T-cell (primary cell): ENCODE measurements around the gene VWA5A. TPM values are rescaled to one million over a fixed set of nuclear protein-coding genes. Genes with fewer than 3 reads are reported as not detected.

Experiments
- ATAC-seq, 4 experiments: fragments of 200-7000 bp in 3 of 4; fragments of 150-1000 bp in 1 of 4; cut with Tn5 transposase; replicated peaks in 1 of 4; 1 replicate in 3 of 4; 2 replicates in 1 of 4; pipeline ENCODE4 v1.10.0; 2021; ENCODE audit warnings: moderate library complexity in 3 of 4, mild to moderate bottlenecking in 2 of 4, moderate number of reproducible peaks in 1 of 4
- CTCF ChIA-PET, 2 donors: fragments of 300-600 bp; sonication (Branson Sonifier 250); formaldehyde crosslinking; loops; one replicate each; lab custom pipeline; 2022; ENCODE audit warnings: antibody characterized with exemption in 2 of 2; lab: Charles Lee
- POLR2A ChIA-PET, 2 donors: fragments of 300-600 bp; sonication (Branson Sonifier 250); formaldehyde crosslinking; loops; one replicate each; lab custom pipeline; 2022; ENCODE audit warnings: antibody characterized with exemption in 2 of 2; lab: Charles Lee
- DNase-seq, 35 experiments: peaks; one replicate each; pipeline versions ENCODE4 v3.0.0 to v3.0.0-alpha.2; 2013 to 2023
- H3K27ac ChIP-seq: one replicate; pipeline ENCODE4 v1.5.1; 2013; ENCODE audit warnings: low read length
- H3K27me3 ChIP-seq, 2 experiments: replicated peaks in 1 of 2; 1 replicate in 1 of 2; 2 replicates in 1 of 2; pipeline versions ENCODE4 v1.6.1 to v1.7.0; 2013; ENCODE audit warnings: low read length in 1 of 2, mixed read lengths in 1 of 2; ENCODE audit not compliant: control insufficient read depth in 2 of 2, insufficient read depth in 2 of 2; ENCODE audit errors: extremely low read depth in 1 of 2
- H3K36me3 ChIP-seq, 2 donors: 1 replicate in 1 of 2; 2 replicates in 1 of 2; pipeline versions ENCODE4 v1.6.1 to v1.7.0; 2013; ENCODE audit warnings: low read length in 1 of 2; ENCODE audit not compliant: control insufficient read depth in 2 of 2, insufficient read depth in 1 of 2; ENCODE audit errors: extremely low read depth in 1 of 2
- H3K4me1 ChIP-seq, 2 experiments: 1 replicate in 1 of 2; 2 replicates in 1 of 2; pipeline versions ENCODE4 v1.6.1 to v1.7.0; 2013; ENCODE audit warnings: low read length in 2 of 2, mixed read lengths in 1 of 2; ENCODE audit not compliant: insufficient read depth in 2 of 2, control insufficient read depth in 1 of 2; ENCODE audit errors: extremely low read depth in 1 of 2
- H3K4me3 ChIP-seq, 2 donors: 1 replicate in 1 of 2; 2 replicates in 1 of 2; pipeline versions ENCODE4 v1.5.1 to v1.7.0; 2013; ENCODE audit warnings: mild to moderate bottlenecking in 2 of 2, low read length in 1 of 2, moderate library complexity in 1 of 2; ENCODE audit not compliant: control insufficient read depth in 1 of 2; ENCODE audit errors: extremely low read depth in 1 of 2
- H3K9me3 ChIP-seq: 2 replicates; pipeline ENCODE4 v1.7.0; 2013
- H3K27ac Mint-ChIP-seq, 2 donors: one replicate each; pipeline ENCODE4 v1.8.0; 2020 to 2021; ENCODE audit warnings: mild to moderate bottlenecking in 2 of 2, mixed read lengths in 2 of 2
- H3K27me3 Mint-ChIP-seq, 2 donors: one replicate each; pipeline ENCODE4 v1.8.0; 2021 to 2022; ENCODE audit warnings: mixed read lengths in 2 of 2
- H3K36me3 Mint-ChIP-seq: one replicate; pipeline ENCODE4 v1.8.0; 2021; ENCODE audit warnings: mixed read lengths
- H3K4me1 Mint-ChIP-seq, 3 donors: one replicate each; pipeline ENCODE4 v1.8.0; 2020 to 2022; ENCODE audit warnings: mixed read lengths in 3 of 3, mild to moderate bottlenecking in 1 of 3
- H3K4me3 Mint-ChIP-seq, 3 donors: one replicate each; pipeline ENCODE4 v1.8.0; 2020 to 2022; ENCODE audit warnings: mild to moderate bottlenecking in 3 of 3, mixed read lengths in 3 of 3, moderate library complexity in 3 of 3
- H3K9me3 Mint-ChIP-seq, 3 donors: one replicate each; pipeline ENCODE4 v1.8.0; 2020 to 2022; ENCODE audit warnings: mixed read lengths in 3 of 3
- WGBS: methylation state at CpG from one replicate; pipeline ENCODE4 v1.1.5; 2013; ENCODE audit warnings: missing lambda C conversion rate; ENCODE audit not compliant: insufficient coverage; 5-methylcytosine and 5-hydroxymethylcytosine counted together
- total RNA-seq, 35 experiments: library from RNA in 6 of 35; stranded (reverse) in 6 of 35; fragments of 120-200 nt in 1 of 35; gene quantifications; one replicate each; pipeline versions ENCODE4 v1.2.1 to v1.2.4 and lab custom pipeline; 2013 to 2026

VWA5A gene
- total RNA-seq, 5 donors from 2014 or later (not counting 1 experiment from before 2014, with no cell fraction given): 5.6 to 10.0 (median 7.6) TPM

DNA sequence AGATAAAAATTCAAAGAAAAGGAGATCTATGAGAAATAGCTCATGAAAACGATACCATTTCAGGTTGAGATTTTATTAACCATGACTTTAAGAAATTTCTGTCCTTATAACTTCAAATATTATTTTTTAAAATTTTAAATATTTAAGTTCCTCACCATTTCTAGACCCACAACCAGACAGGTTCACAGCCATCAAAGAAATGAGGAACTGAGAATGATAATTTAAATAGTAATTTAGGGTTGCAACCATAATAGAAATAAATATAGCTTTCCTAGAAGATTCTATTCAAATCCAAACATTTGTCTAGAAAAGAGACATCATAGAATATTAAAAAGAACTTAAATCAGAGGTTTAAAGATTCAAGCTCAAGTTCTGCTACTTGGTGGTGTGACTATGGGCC lies 5.9 kb upstream of the VWA5A start:
- no peak overlapping the region for H3K4me3 Mint-ChIP-seq
- H3K27me3 Mint-ChIP-seq: peaks cover 14 to 15% of the 10 kb centered on the region in 2 donors

DNA sequence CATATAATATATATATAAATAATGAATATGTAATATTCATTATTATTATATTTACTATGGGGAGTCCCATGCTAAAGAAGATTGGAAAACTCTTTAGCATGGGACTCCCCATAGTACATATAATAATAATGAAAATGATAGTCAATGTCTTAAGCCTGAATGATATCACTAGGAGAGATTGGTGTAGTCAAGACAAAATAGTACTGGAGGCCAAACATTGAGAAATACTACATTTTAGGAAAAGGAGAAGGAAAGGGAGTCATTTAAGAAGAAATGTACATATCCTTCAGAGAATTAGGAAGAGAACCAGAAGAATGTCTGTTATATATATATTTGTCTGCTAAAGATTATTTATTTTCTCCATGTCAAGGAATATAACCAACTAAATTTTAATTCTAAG lies 5.0 kb upstream of the VWA5A start:
- Histone ChIP-seq H3K27ac (no peak overlapping the region), H3K4me1 (peaks cover 0 to 5% of the 10 kb centered on the region in 2 experiments), H3K27me3 (peaks cover 0 to 2% of the 10 kb centered on the region in 2 experiments), H3K36me3 (no peaks in the 10 kb centered on the region), H3K9me3 (no peaks in the 10 kb centered on the region), H3K4me3 (no peak overlapping the region)
- H3K4me1 Mint-ChIP-seq: peaks cover 0 to 6% (median 6%) of the 10 kb centered on the region in 3 donors
- no peak overlapping the region for H3K27ac Mint-ChIP-seq
- POLR2A ChIA-PET: no interaction called here
- no peaks in the 10 kb centered on the region for H3K36me3 Mint-ChIP-seq
- no peak overlapping the region for H3K4me3 Mint-ChIP-seq
- CTCF ChIA-PET: no interaction called here
- ATAC-seq: no peak
- no peak for DNase-seq
- H3K27me3 Mint-ChIP-seq: peaks cover 8 to 10% of the 10 kb centered on the region in 2 donors
- H3K9me3 Mint-ChIP-seq: no peaks in the 10 kb centered on the region

More for the DNA sequence above, 5.9 kb upstream of the VWA5A start:
- Mint-ChIP-seq H3K4me1 (no peaks in the 10 kb centered on the region), H3K36me3 (no peaks in the 10 kb centered on the region), H3K27ac (no peak overlapping the region), H3K9me3 (no peaks in the 10 kb centered on the region)
- ChIA-PET CTCF (no interaction called here), POLR2A (interaction anchor here in 1 of 2 donors (0.9 kb wide), 1 partner anchor 10 kb away, joined by 3 read pairs; no protein-coding TSS in a partner anchor)
- WGBS: no CpG with 5 or more reads among the region's 1 CpG
- Histone ChIP-seq H3K4me3 (no peak overlapping the region), H3K36me3 (no peaks in the 10 kb centered on the region), H3K27ac (no peak overlapping the region), H3K27me3 (peaks cover 0 to 5% of the 10 kb centered on the region in 2 experiments), H3K4me1 (no peaks in the 10 kb centered on the region), H3K9me3 (no peaks in the 10 kb centered on the region)
- no peak for DNase-seq
- no peak for ATAC-seq

DNA sequence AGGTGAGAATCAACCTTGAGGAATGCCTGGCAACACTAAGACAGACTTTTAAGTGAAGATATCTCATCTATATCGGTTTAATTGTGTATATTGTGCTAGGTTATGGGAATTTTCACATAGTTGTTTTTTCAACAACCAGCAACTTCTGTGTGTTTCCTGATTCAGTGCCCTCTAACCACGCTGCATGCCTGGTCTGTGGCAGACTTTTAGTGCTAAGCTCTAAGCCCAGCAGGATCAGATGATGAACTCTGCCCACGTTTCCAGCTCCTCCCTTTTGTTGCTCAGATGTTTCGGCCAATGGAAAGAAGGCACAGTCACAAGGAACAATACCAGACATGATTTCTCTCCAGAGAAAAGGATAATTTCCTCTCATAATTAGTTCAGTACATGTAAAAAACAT lies 1.4 kb upstream of the VWA5A start:
- Mint-ChIP-seq H3K27ac (no peak overlapping the region), H3K9me3 (no peaks in the 10 kb centered on the region), H3K36me3 (peaks cover 16% of the 10 kb centered on the region), H3K27me3 (peaks cover 0 to 6% of the 10 kb centered on the region in 2 donors), H3K4me3 (no peak overlapping the region), H3K4me1 (peaks cover 16 to 32% (median 30%) of the 10 kb centered on the region in 3 donors)
- Histone ChIP-seq H3K27me3 (no peaks in the 10 kb centered on the region), H3K27ac (no peak overlapping the region), H3K36me3 (peaks cover 4 to 7% of the 10 kb centered on the region in 2 donors), H3K9me3 (no peaks in the 10 kb centered on the region), H3K4me1 (peaks cover 0 to 15% of the 10 kb centered on the region in 2 experiments), H3K4me3 (no peak overlapping the region)
- no peak for ATAC-seq
- POLR2A ChIA-PET: interaction anchor here in 1 of 2 donors (0.5 kb wide), 1 partner anchor 844 kb away, joined by 3 read pairs; no protein-coding TSS in a partner anchor
- no peak for DNase-seq
- whole genome bisulfite sequencing: 67% methylated on average over 1 of the region's 4 CpGs
- CTCF ChIA-PET: interaction anchor here in 1 of 2 donors (1.5 kb wide), 1 partner anchor 43 kb away, joined by 4 read pairs; no protein-coding TSS in a partner anchor

DNA sequence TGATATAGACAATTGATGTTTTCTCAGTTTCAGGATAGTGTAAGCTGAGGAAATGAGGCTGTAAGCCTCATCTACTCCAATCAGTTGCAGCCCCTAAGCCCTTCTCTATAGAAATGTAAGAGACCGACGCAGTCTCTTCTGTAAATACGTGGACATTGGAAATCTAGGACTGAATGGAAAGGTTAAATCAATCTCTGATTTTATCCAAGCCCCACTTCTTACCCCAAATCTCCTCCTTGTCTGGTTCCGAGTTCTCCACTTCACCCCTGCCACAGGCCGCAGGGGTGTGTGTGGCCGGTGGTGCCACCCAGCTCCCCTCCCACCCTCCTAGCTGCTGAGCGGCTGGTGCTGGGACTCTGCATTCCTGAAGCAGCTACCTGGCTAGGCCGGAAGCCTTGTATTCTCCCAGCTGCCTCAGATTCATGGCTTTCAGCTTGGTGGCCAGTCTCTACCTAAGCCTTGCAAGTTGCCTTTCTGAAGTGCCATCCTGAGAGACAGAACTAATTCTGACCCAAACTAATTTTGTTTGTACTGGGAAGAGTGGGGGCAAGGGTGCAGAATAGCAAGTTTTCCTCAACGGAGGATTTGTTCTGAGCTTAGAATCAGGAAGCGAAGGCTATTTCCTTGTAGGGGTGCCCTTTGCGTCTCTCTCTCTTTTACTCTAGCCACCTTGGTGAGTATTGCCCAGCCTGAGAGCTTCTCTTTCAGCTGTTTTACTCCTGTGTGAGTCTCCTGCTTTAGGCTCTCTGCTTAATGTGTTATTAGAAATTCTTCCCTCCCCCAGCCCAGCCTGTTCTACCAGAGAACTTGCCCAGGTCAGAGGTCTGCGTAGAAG lies 749 bp downstream of the VWA5A start:
- ATAC-seq: peak; percentile 38 to 57 (median 55)
- peaks cover 0 to 2% of the 10 kb centered on the region in 2 donors for H3K27me3 Mint-ChIP-seq
- Histone ChIP-seq H3K4me1 (peaks cover 0 to 15% of the 10 kb centered on the region in 2 experiments), H3K36me3 (peaks cover 6 to 17% of the 10 kb centered on the region in 2 donors), H3K27ac (no peak overlapping the region), H3K9me3 (no peaks in the 10 kb centered on the region), H3K4me3 (peak overlapping the region; percentile 55 to 84), H3K27me3 (no peaks in the 10 kb centered on the region)
- ChIA-PET CTCF (no interaction called here), POLR2A (no interaction called here)
- 60% methylated on average over 2 of the region's 12 CpGs for WGBS
- H3K36me3 Mint-ChIP-seq: peaks cover 33% of the 10 kb centered on the region
- peak overlapping the region; percentile 75 to 83 for H3K27ac Mint-ChIP-seq
- H3K4me1 Mint-ChIP-seq: peaks cover 16 to 32% (median 30%) of the 10 kb centered on the region in 3 donors
- peak in 3 of 35 experiments; percentile 1 to 5 (median 2) for DNase-seq
- no peaks in the 10 kb centered on the region for H3K9me3 Mint-ChIP-seq
- H3K4me3 Mint-ChIP-seq: peak overlapping the region; percentile 86 to 94 (median 86)

DNA sequence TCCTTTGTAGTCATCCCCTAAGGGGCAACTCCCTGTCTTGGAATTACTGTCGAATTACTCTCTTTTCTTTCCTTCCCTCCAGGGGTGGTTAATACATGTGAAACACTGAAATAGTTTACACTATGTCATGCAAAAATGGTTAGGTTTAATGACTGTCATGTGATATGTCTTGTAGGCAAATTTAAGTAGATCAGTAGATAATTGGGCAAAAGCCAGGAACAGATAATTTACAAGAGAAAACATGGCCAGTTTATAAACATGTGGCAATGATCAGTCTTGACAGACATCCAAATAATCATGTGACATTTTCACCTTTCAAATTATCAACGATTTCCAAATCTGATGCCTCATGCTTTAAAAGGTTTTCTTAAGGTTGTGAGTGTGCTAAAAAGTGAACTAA lies 3.9 kb downstream of the VWA5A start:
- H3K4me3 ChIP-seq: no peak overlapping the region
- Mint-ChIP-seq H3K27me3 (no peaks in the 10 kb centered on the region), H3K4me3 (no peak overlapping the region), H3K36me3 (peaks cover 50% of the 10 kb centered on the region), H3K27ac (no peak overlapping the region), H3K4me1 (peaks cover 16 to 32% (median 30%) of the 10 kb centered on the region in 3 donors), H3K9me3 (no peaks in the 10 kb centered on the region)
- H3K4me1 ChIP-seq: peaks cover 0 to 15% of the 10 kb centered on the region in 2 experiments
- no CpG with 5 or more reads among the region's 2 CpGs for WGBS
- H3K9me3 ChIP-seq: no peaks in the 10 kb centered on the region
- peaks cover 6 to 30% of the 10 kb centered on the region in 2 donors for H3K36me3 ChIP-seq
- no peak for ATAC-seq
- DNase-seq: no peak
- CTCF ChIA-PET: no interaction called here
- H3K27me3 ChIP-seq: no peaks in the 10 kb centered on the region
- POLR2A ChIA-PET: no interaction called here
- no peak overlapping the region for H3K27ac ChIP-seq

DNA sequence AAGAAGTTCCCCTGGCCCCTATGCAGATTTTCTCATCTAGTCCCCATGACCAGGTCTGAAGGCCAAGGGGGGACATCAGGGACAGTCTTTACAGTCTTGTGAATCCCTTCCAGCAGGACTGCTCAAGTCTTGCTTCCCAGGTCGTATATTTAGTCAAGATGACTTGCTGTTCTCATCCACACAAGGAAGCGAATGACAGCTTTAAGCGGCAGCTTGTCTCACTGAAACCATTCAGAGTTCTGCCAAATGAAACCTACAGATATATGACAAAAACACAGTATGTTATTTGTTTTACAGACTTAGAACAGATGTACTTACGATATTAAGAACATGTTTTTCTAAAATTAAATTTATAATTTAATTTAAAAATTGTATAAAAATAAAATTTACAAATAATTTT lies 5.6 kb downstream of the VWA5A start:
- H3K27me3 Mint-ChIP-seq: no peaks in the 10 kb centered on the region
- ATAC-seq (no peak), DNase-seq (no peak)
- Histone ChIP-seq H3K27ac (no peak overlapping the region), H3K4me3 (no peak overlapping the region), H3K9me3 (no peaks in the 10 kb centered on the region), H3K27me3 (no peaks in the 10 kb centered on the region), H3K36me3 (peaks cover 6 to 35% of the 10 kb centered on the region in 2 donors), H3K4me1 (peaks cover 0 to 9% of the 10 kb centered on the region in 2 experiments)
- 33% methylated on average over 1 of the region's 4 CpGs for WGBS
- CTCF ChIA-PET: interaction anchor here in 1 of 2 donors (0.5 to 1.0 kb wide), 2 partner anchors 49 to 52 kb away, joined by 3 read pairs; no protein-coding TSS in a partner anchor
- H3K27ac Mint-ChIP-seq: no peak overlapping the region
- H3K4me1 Mint-ChIP-seq: peaks cover 9 to 21% (median 20%) of the 10 kb centered on the region in 3 donors
- H3K9me3 Mint-ChIP-seq: peaks cover 0 to 2% (median 2%) of the 10 kb centered on the region in 3 donors
- POLR2A ChIA-PET: no interaction called here
- H3K36me3 Mint-ChIP-seq: peaks cover 68% of the 10 kb centered on the region
- H3K4me3 Mint-ChIP-seq: no peak overlapping the region
